Measurements from ENCODE around the gene S1PR1. TPM values are rescaled to one million over a fixed set of nuclear protein-coding genes. Genes with fewer than 3 reads are reported as not detected.

The S1PR1 gene
- polyA plus RNA-seq, 1 donor from 2014 or later: 126 TPM

DNA sequence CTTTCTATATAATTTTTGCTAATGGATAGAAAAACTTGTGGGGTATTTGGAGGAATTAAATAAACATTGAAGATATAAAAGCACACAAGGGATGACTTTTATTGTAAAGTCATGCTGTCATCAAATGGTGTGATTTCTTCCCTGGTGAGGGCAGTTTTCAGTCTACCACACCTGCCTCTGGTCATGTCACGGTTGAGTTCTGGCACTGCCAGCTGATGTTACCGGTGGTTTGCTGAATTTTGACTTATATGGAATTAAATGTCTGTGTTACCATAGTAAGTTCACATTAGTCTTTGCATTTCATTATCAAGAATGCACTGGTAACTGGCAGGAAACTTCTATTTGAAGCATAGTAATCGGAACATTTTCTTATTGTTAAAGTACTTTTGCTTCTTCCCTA lies 13.4 kb downstream of the S1PR1 start:
- H3K27ac Mint-ChIP-seq: peak overlapping the region in 2 of 3 donors; percentile 82 to 83
- no peaks in the 10 kb centered on the region for H3K9me3 Mint-ChIP-seq
- no peaks in the 10 kb centered on the region for H3K27me3 Mint-ChIP-seq
- H3K4me1 Mint-ChIP-seq: peaks cover 41 to 48% (median 45%) of the 10 kb centered on the region in 3 donors
- H3K36me3 Mint-ChIP-seq: peaks cover 2% of the 10 kb centered on the region
- H3K4me3 Mint-ChIP-seq: peak overlapping the region in 3 of 4 donors; percentile 17 to 84 (median 73)

DNA sequence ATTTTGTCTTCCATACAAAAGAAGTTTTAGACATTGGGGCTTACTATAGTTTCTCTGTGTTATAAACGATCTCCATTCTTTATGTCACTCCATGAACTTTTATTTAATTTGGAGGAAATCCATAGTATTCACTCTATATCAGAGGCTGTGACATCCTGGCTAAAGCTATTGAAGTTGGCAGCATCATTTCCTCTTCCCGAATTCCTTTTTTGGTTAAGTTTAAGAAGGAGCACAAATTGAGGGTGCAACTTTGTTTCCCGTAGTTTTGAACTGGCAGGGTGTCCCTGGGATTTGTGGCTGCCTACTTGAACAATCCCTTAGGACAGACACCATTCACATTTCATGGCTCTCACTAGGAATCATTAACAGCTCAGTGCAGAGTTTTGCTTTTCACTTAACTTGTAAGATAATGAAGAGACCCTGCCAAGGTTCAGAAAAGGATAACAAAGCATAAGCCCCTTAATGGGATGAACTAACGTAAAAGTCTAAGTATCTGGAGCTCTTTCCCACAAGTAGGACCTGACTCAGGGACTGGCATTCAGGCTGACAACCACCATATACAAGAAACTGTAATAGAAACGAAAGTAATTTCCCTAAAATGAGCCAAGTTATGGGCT lies 13.9 kb downstream of the S1PR1 start:
- H3K9me3 Mint-ChIP-seq: no peaks in the 10 kb centered on the region
- H3K27ac Mint-ChIP-seq: peak overlapping the region in 2 of 3 donors; percentile 82 to 83
- peak overlapping the region in 3 of 4 donors; percentile 10 to 84 (median 73) for H3K4me3 Mint-ChIP-seq
- H3K36me3 Mint-ChIP-seq: peaks cover 2% of the 10 kb centered on the region
- H3K4me1 Mint-ChIP-seq: peaks cover 36 to 45% (median 44%) of the 10 kb centered on the region in 3 donors
- H3K27me3 Mint-ChIP-seq: no peaks in the 10 kb centered on the region

DNA sequence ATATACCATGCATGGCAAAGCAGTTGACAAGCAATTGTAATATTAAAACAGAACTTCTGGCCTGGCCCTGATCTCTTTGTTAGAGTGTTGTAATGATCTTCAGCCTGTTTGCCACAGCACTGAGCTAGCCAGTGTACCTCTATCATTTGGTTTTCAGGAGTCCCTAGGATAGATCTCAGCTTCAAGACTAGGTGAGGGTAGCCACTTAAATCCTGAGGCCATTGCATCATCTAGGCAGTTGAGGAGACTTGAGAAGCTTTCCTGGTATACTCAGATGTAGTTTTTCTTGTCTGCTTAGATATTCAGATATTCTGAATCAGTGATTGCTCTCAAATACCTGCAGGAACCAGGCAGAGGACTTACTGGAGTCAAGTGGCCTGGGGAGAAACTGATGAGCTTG lies 14.7 kb downstream of the S1PR1 start:
- no peak overlapping the region for H3K4me3 Mint-ChIP-seq
- H3K36me3 Mint-ChIP-seq: peaks cover 2% of the 10 kb centered on the region
- no peaks in the 10 kb centered on the region for H3K9me3 Mint-ChIP-seq
- H3K27me3 Mint-ChIP-seq: no peaks in the 10 kb centered on the region
- peaks cover 29 to 38% (median 37%) of the 10 kb centered on the region in 3 donors for H3K4me1 Mint-ChIP-seq
- H3K27ac Mint-ChIP-seq: no peak overlapping the region

DNA sequence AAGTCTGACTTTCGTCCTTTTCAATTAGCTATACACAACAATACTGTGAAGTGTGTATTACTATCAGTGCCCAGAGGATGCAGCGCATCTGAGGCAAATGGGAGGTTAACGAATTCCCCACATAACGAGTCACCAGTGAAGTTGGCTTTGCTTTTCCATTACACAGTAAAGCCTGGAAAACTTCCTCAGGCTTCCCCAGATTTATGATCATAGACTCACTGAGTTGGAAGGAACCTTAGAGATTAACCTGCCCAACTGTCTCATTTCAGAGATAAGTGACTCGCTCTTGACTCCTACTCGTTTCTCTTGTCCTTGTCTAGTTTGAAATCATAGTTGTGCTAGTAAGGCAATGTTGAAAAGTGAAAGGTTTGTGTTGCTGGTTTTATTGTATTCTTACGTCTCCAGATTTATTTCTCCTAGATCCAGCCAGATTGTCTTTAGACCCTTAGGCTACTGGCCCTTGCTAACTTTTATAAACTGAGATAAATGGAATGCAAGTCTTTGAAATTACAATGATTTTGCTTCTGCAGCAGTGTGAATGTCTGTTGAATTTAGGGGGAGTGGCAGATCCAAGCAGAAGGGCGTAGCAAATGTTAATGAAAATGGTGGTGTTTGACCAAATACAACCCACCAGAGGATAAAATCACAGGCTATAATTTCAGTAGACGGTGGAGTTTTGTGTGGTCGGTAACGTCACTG lies 17.3 kb downstream of the S1PR1 start:
- H3K4me3 Mint-ChIP-seq: no peak overlapping the region
- H3K27ac Mint-ChIP-seq: no peak overlapping the region
- no peaks in the 10 kb centered on the region for H3K9me3 Mint-ChIP-seq
- peaks cover 2% of the 10 kb centered on the region for H3K36me3 Mint-ChIP-seq
- H3K27me3 Mint-ChIP-seq: no peaks in the 10 kb centered on the region
- peaks cover 36 to 47% (median 36%) of the 10 kb centered on the region in 3 donors for H3K4me1 Mint-ChIP-seq

DNA sequence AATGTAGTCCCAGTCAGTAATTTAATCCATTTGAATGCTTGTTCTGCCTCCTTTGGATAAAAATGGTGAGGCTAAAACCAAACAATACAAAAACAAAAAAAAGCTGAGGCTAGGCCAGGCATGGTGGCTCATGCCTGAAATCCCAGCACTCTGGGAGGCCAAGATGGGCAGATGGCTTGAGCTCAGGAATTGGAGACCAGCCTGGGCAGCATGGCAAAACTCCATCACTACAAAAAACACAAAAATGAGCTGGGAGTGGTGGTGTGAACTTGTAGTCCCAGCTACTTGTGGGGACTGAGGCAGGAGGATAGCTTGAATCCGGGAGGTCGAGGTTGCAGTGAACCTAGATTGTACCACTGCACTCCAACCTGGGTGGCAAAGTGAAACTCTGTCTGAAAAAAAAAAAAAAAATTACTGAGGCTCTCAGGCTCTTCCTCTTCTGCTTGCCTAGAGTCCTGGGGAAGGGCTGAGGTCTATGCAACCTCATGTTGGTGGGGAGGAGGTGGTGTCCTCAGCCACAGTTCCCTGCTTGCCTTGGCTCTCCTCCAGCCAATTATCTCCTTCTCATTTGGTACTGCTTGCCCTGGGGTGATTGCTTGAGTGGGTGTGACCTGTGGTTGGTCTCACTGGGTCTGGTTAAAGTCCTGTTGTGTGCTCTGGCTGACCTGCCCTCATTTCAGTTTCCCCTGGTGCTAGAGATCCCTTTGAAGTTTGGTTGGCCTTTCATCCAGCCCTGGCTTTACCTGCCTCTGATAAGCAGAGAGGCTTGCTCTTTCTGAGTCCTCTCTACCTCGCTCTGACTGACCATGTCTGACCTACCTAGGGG lies 20.9 kb downstream of the S1PR1 start:
- H3K27me3 Mint-ChIP-seq: no peaks in the 10 kb centered on the region

DNA sequence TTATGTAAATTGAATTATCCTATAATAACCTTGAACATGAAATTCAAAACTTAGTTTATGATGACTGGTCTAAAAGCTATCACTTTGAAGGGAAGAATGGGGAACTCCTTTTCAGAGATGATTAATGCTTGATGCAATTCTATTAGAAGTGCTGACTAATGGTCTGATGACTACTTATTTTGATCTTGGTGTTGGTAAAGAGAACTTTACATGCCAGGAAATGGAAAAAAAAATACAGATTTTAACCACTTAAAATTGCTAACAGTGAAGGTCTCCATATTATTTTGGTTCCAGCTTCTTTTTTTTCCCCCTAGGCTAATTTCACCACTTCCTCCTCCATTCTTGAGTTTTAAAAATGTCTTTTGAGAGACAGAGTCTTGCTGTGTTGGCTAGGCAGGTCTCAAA lies 22.9 kb downstream of the S1PR1 start:
- Mint-ChIP-seq H3K9me3 (no peaks in the 10 kb centered on the region), H3K4me1 (peaks cover 40 to 46% (median 42%) of the 10 kb centered on the region in 3 donors), H3K4me3 (no peak overlapping the region), H3K27ac (no peak overlapping the region), H3K27me3 (peaks cover 2% of the 10 kb centered on the region), H3K36me3 (no peaks in the 10 kb centered on the region)

More for the DNA sequence above, 20.9 kb downstream of the S1PR1 start:
- H3K27ac Mint-ChIP-seq: peak overlapping the region in 1 of 3 donors; percentile 59
- peaks cover 32 to 42% (median 37%) of the 10 kb centered on the region in 3 donors for H3K4me1 Mint-ChIP-seq
- H3K4me3 Mint-ChIP-seq: peak overlapping the region in 2 of 4 donors; percentile 3 to 36
- no peaks in the 10 kb centered on the region for H3K9me3 Mint-ChIP-seq
- no peaks in the 10 kb centered on the region for H3K36me3 Mint-ChIP-seq

DNA sequence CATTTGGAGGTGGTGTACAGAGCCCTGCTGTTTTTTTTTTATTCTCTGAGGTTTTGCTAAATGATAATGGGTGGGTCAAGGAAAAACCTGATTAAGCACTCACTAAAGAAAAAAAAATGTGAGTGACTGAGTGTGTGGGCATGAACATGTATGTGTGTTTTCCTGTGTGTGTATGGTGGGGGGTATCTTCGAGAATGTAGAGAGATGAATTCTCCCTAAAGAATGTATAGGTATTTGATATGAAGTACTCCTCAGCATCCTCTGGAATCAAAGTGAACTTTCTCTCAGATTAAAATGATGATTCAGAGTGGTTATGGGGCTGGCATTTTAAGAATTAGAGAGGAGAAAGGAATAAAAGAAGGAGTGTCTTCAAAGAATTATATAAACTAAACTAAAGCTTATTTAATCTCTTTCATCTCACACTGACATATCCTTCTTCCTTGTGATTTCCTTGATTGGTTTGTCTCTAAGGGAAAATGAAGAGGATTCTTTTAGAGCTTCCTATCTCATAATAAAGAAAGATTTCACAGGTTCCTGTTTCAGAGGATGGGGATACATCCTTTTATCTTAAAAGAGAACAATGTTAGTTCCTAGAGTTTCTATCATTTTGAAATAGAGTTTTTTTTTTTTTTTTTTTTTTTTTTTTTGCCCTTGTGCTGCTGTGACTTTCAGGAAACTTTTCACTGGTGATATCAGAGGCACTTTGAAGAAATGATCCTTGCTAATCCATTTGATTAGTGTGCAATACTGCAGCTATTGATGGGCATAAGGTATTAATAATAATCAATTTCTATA lies 23.9 kb downstream of the S1PR1 start:
- no peaks in the 10 kb centered on the region for H3K9me3 Mint-ChIP-seq
- no peak overlapping the region for H3K4me3 Mint-ChIP-seq
- H3K36me3 Mint-ChIP-seq: no peaks in the 10 kb centered on the region
- peaks cover 48 to 56% (median 50%) of the 10 kb centered on the region in 3 donors for H3K4me1 Mint-ChIP-seq
- peaks cover 2% of the 10 kb centered on the region for H3K27me3 Mint-ChIP-seq
- H3K27ac Mint-ChIP-seq: peak overlapping the region in 1 of 3 donors; percentile 80

DNA sequence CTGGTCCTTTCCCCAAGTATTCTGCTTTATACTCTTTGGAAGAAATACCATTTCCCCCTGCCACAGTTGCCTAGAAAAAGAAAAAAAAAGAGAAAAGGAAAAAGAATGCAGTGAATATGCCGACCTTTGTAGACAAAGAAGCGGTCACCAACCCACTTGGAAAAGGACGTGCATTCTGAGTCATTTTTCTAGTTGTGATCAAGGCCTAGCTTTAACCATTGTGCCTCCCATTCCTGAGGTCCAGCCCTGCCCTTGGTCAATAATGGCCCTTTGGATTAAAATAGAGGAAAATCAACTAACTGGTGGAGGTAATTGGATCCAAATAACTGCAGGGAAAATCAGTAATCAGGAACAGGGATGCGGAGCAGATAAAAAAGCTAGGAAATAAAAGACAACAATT lies 24.8 kb downstream of the S1PR1 start:
- Mint-ChIP-seq H3K27ac (no peak overlapping the region), H3K36me3 (no peaks in the 10 kb centered on the region), H3K9me3 (no peaks in the 10 kb centered on the region), H3K4me1 (peaks cover 48 to 57% (median 51%) of the 10 kb centered on the region in 3 donors), H3K4me3 (no peak overlapping the region), H3K27me3 (peaks cover 2% of the 10 kb centered on the region)

DNA sequence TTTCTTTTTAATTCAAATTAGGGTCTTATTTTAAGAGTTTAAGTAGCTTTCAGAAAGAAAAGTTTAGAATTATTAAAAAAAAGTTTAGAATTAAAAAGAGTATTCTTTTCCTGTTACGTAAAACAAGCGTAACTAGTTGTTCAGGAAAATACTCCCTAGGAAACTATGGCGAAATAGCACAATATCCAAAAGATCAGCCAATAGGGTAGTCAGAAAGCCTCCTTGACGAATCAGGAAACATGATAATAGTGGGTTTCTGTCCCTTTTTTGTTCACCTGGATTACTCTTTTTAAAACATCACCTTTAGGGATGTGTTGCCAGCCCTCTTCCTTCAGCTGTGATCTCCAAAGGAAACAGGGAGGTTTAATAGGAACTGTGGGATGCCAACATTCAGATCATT lies 25.2 kb downstream of the S1PR1 start:
- no peak overlapping the region for H3K4me3 Mint-ChIP-seq
- no peaks in the 10 kb centered on the region for H3K36me3 Mint-ChIP-seq
- H3K27me3 Mint-ChIP-seq: peaks cover 2% of the 10 kb centered on the region
- H3K9me3 Mint-ChIP-seq: no peaks in the 10 kb centered on the region
- peaks cover 46 to 55% (median 49%) of the 10 kb centered on the region in 3 donors for H3K4me1 Mint-ChIP-seq
- H3K27ac Mint-ChIP-seq: no peak overlapping the region

DNA sequence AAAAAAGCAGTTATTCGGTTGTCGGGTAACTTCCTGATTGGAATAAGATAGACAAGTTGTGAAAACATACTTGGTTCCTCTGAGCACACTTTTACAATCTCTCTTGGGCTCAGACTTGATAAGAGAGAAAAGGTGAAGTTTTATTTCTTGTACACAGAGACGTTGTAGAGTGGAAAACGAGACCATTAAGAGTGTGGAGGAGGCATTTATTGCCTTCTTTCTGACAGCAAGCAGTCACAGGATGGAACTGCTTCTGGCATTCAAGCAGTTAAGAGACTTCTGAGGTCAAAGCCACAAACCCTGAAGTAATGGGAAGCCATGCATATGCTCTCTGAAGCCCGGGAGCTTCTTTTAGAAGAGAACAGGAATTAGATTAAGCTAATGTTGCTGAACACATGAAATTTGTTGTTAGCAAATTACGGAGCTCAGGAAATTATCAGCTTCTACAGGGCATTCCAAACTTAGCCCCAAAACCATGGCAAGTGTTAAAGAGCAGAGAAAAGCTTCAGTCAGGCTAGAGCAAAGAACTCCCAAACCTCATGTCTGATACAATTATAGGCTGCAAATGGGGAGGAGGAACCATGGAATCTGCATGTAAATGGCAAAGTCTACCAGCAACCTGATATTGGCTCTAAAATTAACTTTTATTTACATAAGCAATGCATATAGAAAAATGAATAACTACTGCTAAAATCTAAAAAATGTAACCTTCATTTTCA lies 26.0 kb downstream of the S1PR1 start:
- Mint-ChIP-seq H3K27me3 (peaks cover 2% of the 10 kb centered on the region), H3K27ac (peak overlapping the region in 1 of 3 donors; percentile 89), H3K4me1 (peaks cover 40 to 48% (median 44%) of the 10 kb centered on the region in 3 donors), H3K4me3 (peak overlapping the region in 2 of 4 donors; percentile 65 to 88), H3K9me3 (no peaks in the 10 kb centered on the region), H3K36me3 (no peaks in the 10 kb centered on the region)

DNA sequence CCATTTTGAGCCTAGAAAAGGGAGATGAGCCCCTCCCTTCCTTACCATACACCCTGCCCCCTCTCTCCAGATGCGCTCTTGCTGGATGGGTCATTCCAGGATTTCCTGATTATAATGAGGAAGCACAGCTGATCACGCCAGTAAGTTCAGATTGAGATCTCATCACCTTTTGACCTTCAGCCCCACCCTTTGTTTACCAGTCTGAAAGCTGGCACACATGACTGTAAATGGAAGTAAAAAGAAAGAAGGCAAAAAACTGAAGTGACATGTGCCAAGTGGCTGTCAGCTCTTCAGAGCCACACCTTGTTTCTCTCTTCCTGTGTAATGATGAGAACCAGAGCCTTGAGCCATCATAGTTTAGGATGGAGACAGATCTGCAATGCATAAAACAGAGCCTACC lies 27.9 kb downstream of the S1PR1 start:
- H3K27me3 Mint-ChIP-seq: peaks cover 2% of the 10 kb centered on the region
- H3K9me3 Mint-ChIP-seq: no peaks in the 10 kb centered on the region
- peaks cover 27 to 35% (median 31%) of the 10 kb centered on the region in 3 donors for H3K4me1 Mint-ChIP-seq
- peak overlapping the region; percentile 0 to 90 (median 20) for H3K27ac Mint-ChIP-seq
- peak overlapping the region in 2 of 4 donors; percentile 21 to 73 for H3K4me3 Mint-ChIP-seq
- no peaks in the 10 kb centered on the region for H3K36me3 Mint-ChIP-seq

DNA sequence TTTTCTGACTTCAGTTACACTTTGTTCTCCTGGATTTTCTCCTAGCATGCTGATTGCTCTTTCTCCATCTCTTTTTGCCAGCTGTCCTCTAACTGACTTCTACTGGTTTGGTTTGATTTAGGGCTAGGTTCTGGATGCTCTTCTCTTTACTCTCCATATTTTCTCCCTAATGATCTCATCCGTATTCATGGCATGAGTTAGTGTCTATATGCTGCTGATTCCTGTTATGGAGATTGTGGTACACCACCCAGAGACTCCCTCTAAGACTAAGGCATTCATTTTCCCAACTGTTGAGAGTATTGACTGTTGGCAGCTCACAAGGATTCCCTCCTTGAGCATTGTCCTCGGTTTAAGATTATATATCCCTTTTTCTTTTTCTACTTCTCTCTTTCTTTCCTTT lies 28.9 kb downstream of the S1PR1 start:
- Mint-ChIP-seq H3K27ac (peak overlapping the region in 1 of 3 donors; percentile 25), H3K9me3 (peaks cover 0 to 3% (median 0%) of the 10 kb centered on the region in 3 donors), H3K4me1 (peaks cover 19 to 27% (median 26%) of the 10 kb centered on the region in 3 donors), H3K36me3 (no peaks in the 10 kb centered on the region), H3K27me3 (peaks cover 2% of the 10 kb centered on the region), H3K4me3 (peak overlapping the region in 1 of 4 donors; percentile 21)

DNA sequence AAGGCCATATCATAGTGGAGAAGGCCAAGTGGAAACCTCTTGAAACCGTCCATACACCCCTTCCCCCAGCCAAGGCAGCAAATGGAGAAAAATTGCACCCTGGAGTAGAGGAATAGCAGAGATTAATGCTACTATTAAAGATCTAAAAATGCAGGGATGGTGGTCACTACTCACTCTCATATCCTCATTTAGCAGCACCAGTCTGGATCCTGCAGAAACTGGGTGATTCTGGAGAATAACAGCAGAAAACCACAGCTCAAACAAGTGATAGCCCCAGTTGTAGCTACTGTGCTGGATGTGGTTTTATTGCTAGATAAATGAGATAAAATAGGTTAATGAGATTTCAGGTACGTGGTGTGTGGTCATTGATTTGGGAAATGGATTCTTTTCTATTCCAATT lies 30.3 kb downstream of the S1PR1 start:
- peaks cover 19 to 27% (median 26%) of the 10 kb centered on the region in 3 donors for H3K4me1 Mint-ChIP-seq
- peaks cover 0 to 4% (median 3%) of the 10 kb centered on the region in 3 donors for H3K9me3 Mint-ChIP-seq
- H3K27ac Mint-ChIP-seq: peak overlapping the region in 1 of 3 donors; percentile 84
- H3K27me3 Mint-ChIP-seq: peaks cover 2% of the 10 kb centered on the region
- H3K36me3 Mint-ChIP-seq: no peaks in the 10 kb centered on the region
- H3K4me3 Mint-ChIP-seq: no peak overlapping the region

DNA sequence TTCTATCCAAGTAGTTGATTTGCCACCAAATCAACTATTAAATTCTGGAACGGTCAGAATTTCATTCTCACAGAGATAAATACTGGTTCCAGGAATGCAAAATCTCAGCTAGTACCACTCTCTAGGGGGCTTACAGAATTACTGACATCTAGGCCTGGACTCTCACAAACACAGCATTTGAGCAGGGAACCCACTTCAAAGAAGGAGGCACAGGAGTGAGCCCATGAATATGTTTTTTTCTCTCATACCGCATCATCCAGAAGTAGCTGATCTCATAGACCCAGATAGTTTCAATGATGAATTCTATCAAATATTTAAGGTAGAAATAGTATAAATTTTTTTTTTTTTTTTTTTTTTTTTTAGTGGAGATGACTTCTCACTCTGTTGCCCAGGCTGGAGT lies 32.1 kb downstream of the S1PR1 start:
- H3K27ac Mint-ChIP-seq: no peak overlapping the region
- peaks cover 11 to 17% (median 17%) of the 10 kb centered on the region in 3 donors for H3K4me1 Mint-ChIP-seq
- no peaks in the 10 kb centered on the region for H3K36me3 Mint-ChIP-seq
- no peak overlapping the region for H3K4me3 Mint-ChIP-seq
- peaks cover 0 to 4% (median 3%) of the 10 kb centered on the region in 3 donors for H3K9me3 Mint-ChIP-seq
- H3K27me3 Mint-ChIP-seq: no peaks in the 10 kb centered on the region

All from IgD-negative memory B cell (primary cell).